CD4-positive, alpha-beta T cell treated with Interleukin-10 for 1 hour (primary cell): Measurements from ENCODE around the gene SERPINB12.

Experiments used
- DNase-seq: peaks from one replicate; pipeline ENCODE4 v3.0.0-alpha.2; 2020

Gene SERPINB12

DNA sequence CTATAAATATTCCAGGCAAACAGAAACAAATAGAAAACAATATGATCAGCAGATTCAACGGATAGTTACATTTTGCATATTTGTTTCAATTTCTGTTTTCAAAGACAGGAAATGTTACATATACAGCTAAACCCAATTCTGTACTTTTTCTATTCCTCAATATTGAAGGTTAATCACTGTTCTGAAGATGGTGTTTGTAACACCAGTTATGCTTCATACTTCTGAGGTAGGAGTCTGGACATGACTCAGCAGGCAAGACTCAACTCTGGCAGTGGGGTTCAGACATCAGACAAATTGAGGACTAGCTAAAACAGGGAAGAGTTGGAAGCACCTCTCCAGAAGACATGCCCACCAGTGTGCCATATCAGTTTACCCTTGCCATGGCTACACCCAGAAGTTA, 61.6 kb downstream of the SERPINB12 start:
- no peak for DNase-seq

DNA sequence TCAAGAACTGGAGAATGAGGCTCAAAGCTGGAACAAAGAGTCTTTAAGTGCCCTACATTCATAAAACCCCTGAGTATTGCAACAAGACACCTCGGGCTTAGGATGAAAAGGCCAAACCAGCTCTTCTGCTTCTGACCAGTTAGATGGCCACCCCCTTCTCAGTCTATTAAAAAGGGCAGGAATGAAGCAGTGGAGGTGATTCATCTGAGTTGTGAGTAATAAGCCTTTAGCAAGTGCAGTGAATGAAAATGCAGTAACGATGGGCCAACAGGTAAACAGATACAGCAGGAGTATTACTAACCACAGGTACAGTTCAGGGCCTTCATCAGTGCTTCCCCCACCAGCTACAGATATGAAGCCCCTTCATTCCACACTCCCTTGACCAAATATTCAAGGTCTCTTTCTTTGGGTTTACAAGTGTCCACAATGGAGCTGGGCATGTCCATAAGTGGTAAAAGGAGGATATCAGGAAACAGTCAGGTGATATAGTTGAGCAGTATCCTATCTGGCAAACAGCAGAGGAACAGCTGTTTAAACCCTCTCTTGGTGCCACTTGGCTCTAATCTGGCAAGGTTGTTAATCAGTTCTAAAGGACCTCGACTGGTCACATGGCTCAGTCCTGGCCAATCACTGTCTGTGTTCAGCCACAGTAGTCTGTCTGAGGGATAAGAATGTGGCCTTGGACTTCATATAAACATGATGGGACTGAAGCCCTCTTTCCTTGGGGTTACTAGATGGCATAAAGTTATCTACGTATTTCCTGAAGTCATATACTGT, 62.8 kb downstream of the SERPINB12 start:
- DNase-seq: no peak

- no peak for DNase-seq
Measured at GRCh38 chr18:63606526-63606925, 64.4 kb downstream of the SERPINB12 start.

- no peak for DNase-seq
Measured at GRCh38 chr18:63613420-63613819, 71.3 kb downstream of the SERPINB12 start.

DNA sequence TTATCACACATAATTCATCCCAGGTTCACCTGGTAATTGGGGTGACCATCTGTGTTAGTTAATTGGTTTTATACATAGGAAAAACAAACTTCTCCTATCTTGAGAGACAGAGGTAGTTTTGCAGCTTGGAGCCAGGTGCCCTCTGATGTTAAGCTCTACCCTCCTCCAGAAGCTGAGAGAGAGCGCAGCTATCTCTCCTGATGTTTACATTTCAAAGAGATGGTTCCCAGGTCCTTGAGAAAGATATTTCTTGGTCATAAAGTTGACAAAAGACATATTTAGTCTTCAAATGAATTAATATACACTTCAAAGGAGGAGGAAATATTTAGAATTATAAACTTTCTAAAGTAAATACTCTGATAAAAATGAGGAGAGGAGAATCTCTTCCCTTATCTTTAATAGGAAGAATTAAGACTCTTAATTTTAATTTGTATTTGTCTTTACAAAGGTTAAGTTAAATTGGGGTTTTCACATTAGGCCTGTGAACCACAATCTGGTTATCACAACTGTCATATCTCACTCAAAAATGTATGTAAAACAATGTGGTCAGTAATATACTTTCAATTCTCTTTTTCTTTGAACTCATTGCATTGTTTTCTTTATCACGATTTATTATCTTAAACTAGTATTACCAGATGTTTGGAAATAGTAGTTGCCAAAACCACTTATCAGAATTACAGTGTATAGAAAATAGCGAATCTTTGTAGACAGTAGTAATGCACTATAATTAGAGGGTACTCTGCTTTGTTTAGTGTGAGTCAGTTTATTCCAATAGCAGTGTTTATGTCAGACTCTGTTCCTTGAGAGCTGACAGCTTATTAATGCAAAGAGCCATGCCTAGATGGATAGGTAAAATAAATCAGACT, 75.1 kb downstream of the SERPINB12 start:
- no peak for DNase-seq

GRCh38 chr18:63617915-63618234, 75.7 kb downstream of the SERPINB12 start:
- no peak for DNase-seq
